ENCODE data around the gene SLC35G6. TPM values are rescaled to one million over a fixed set of nuclear protein-coding genes. Genes with fewer than 3 reads are reported as not detected.
"Not testable (repeated sequence)": the region's sequence is repeated elsewhere in the genome, so short reads cannot be mapped to it uniquely, and the experiment has no call there.

SLC35G6 gene
- not detected for total RNA-seq
- long read RNA-seq, donor 1: 0 reads
- long read RNA-seq, donor 2: 0 reads

- H3K36me3 ChIP-seq (ENCODE audit: low read depth); ATAC-seq; H3K9me3 ChIP-seq; intact Hi-C loops (cut with DNase I, micrococcal nuclease); H3K4me3 ChIP-seq: not testable (repeated sequence)
- DNase-seq: peak in 2 of 3 donors; percentile 18 to 19
- H3K4me1 ChIP-seq (ENCODE audit: low read depth): peaks cover 32% of the 10 kb centered on the region
Observed at GRCh38 chr17:7481275-7481674, at the start of gene SLC35G6. TSS of gene SLC35G6 (plus strand) at chr17:7481446. CDS start at chr17:7481517, 71 bp downstream.

GRCh38 chr17:7432296-7432695 lies 49.0 kb upstream of the SLC35G6 start:
- Histone ChIP-seq H3K9me3 (no peaks in the 10 kb centered on the region), H3K4me1 (ENCODE audit: low read depth) (peaks cover 3% of the 10 kb centered on the region), H3K36me3 (ENCODE audit: low read depth) (no peaks in the 10 kb centered on the region), H3K4me3 (no peak overlapping the region)
- DNase-seq (no peak), ATAC-seq (no peak)
- TF ChIP-seq CTCF (IDR thresholded peaks at IDR 0.05): no peak
- intact Hi-C loops (cut with DNase I, micrococcal nuclease): no loop called here

GRCh38 chr17:7435676-7436555 lies 45.3 kb upstream of the SLC35G6 start:
- peaks cover 26% of the 10 kb centered on the region for H3K4me1 ChIP-seq (ENCODE audit: low read depth)

GRCh38 chr17:7436556-7437368 lies 44.5 kb upstream of the SLC35G6 start:
- TF ChIP-seq CTCF (IDR thresholded peaks at IDR 0.05): peak; percentile 80
- peak; percentile 87 to 91 (median 90) for DNase-seq
- intact Hi-C loops (cut with DNase I, micrococcal nuclease): no loop called here
- peak; percentile 84 for ATAC-seq
- peak overlapping the region; percentile 3 for H3K4me3 ChIP-seq
- H3K36me3 ChIP-seq (ENCODE audit: low read depth): no peaks in the 10 kb centered on the region
- H3K9me3 ChIP-seq: no peaks in the 10 kb centered on the region
- peaks cover 26% of the 10 kb centered on the region for H3K4me1 ChIP-seq (ENCODE audit: low read depth)

More at GRCh38 chr17:7435676-7436555, 45.3 kb upstream of the SLC35G6 start:
- no peaks in the 10 kb centered on the region for H3K9me3 ChIP-seq
- no peaks in the 10 kb centered on the region for H3K36me3 ChIP-seq (ENCODE audit: low read depth)
- DNase-seq: peak; percentile 71 to 83 (median 78)
- peak overlapping the region; percentile 32 for H3K4me3 ChIP-seq
- intact Hi-C loops (cut with DNase I, micrococcal nuclease): loop anchor here in 1 of 2 donors (2.0 kb wide), 1 partner anchor 125 kb away; the partner anchor contains the start of gene SENP3
- no peak for TF ChIP-seq CTCF (IDR thresholded peaks at IDR 0.05)
- ATAC-seq: peak; percentile 46

GRCh38 chr17:7437369-7437863 lies 43.8 kb upstream of the SLC35G6 start:
- TF ChIP-seq CTCF (IDR thresholded peaks at IDR 0.05): no peak
- Histone ChIP-seq H3K36me3 (ENCODE audit: low read depth) (no peaks in the 10 kb centered on the region), H3K9me3 (no peaks in the 10 kb centered on the region), H3K4me1 (ENCODE audit: low read depth) (peaks cover 26% of the 10 kb centered on the region), H3K4me3 (no peak overlapping the region)
- intact Hi-C loops (cut with DNase I, micrococcal nuclease): no loop called here
- no peak for ATAC-seq
- no peak for DNase-seq
